ENCODE data around the gene PSPC1.

DNA sequence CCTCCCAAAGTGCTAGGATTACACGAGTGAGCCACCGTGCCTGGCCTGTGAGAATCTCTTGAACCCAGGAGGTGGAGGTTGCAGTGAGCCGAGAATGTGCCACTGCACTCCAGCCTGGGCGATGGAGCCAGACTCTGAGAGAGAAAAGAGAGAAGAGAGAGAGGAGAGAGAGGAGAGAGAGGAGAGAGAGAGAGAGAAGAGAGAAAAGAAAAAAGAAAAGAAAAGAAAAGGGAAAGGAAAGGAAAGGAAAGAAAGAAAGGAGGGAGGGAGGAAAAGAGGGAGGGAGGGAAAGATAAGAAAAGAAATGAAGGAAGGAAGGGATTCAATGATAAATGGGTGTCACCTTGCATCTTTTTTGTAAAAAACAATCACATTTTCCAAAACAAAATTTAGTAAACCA lies 23.0 kb upstream of the PSPC1 start:
- TF ChIP-seq, protein P1, sequence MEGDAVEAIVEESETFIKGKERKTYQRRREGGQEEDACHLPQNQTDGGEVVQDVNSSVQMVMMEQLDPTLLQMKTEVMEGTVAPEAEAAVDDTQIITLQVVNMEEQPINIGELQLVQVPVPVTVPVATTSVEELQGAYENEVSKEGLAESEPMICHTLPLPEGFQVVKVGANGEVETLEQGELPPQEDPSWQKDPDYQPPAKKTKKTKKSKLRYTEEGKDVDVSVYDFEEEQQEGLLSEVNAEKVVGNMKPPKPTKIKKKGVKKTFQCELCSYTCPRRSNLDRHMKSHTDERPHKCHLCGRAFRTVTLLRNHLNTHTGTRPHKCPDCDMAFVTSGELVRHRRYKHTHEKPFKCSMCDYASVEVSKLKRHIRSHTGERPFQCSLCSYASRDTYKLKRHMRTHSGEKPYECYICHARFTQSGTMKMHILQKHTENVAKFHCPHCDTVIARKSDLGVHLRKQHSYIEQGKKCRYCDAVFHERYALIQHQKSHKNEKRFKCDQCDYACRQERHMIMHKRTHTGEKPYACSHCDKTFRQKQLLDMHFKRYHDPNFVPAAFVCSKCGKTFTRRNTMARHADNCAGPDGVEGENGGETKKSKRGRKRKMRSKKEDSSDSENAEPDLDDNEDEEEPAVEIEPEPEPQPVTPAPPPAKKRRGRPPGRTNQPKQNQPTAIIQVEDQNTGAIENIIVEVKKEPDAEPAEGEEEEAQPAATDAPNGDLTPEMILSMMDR (IDR thresholded peaks at IDR 0.05), result no peak
- TF ChIP-seq ZFX (IDR thresholded peaks at IDR 0.05; ENCODE audit: borderline replicate concordance), result no peak

Measured in 22Rv1 (cell line).